NCI-H82 treated with DMSO at 0.1 percent for 48 hours (cell line): ENCODE data around the gene MAP2K3.

ENCODE experiments used
- DNase-seq: peaks from one replicate; lab custom pipeline; 2025; ENCODE audit not compliant: unreplicated experiment; lab: John Stamatoyannopoulos, UW

Gene MAP2K3

DNA sequence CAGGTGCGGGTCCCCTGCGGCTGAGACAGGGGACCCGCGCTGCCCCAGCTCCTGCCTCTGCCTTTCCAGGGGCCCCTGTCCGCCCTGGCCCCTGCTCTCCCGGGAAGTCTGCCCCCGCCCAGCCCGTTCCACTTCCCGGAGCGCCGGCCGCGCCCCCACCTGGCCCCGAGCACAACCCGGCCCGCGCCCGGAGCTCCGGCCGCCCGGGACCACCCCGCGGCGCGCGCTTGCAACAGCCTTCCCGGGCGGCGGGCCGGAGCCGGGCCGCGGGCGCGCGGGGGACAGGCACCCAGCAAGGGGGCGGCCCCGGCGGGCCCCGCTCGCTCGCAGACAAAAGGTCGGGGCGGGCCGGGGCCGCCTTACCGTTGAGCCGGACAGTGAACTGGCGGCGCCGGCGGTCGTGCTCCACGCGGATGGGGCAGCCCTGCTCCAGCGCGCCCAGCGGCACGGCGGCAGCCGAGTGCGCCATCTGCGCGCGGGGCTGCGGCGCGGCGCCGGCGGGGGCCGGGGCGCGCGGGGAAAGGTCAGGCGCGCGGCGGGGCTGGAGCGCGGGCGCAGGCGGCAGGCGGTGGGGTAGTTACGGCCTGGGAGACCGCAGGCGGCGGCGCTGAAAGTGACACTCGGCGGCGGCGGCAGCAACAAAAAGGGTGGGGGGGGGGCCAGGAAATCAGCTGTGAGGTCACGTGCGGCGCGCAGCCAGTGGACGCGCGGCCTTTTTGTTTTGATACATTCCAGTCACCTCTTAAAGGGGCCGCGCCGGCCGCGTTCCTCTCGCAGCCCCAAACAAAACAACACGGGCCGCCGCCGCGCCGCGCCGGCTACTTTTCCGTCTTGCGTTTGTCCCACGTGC lies 31.5 kb upstream of the MAP2K3 start, which contains the start of gene NATD1:
Gene NATD1, minus strand, starts transcription at position 615 of the 850 bp plus-strand sequence. Its CDS starts 146 bp downstream, at position 469.
- DNase-seq = peak; percentile 73

DNA sequence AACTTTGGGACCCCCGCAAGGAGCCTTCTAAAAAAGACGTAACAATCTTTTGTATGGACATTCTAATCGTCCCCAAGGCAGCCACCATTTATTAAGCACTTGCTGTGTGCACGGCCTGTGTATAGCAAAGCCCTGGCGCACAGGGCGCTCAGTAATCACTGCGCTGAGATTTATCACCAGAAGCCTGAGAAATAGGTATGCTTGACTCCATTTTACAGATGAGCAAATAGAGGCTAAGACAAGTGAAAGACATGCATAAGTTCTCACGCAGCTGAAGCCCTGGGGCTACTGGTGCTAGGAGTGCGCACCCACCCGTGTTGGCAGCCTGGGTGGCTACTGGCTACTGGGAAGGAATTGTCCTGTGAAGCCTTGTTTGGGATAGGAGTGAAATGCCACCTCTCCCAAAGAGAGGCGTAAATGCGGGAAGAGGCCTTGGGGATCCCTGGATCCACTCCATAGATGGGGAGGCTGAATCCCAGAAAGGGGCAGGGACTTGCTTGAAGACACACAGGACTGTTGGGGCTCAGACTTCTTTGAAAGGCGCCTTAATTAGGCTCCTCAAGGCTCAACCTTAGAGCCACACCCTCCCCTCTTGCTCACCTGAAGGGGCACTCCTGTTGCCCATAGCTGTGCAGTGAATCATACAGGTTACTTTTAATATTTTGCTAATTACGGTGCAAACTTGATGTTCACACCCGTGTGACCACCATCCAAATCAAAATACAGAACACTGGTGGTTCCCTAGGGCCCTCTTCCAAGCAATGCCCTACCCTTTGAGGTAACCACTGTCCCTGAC lies 30.7 kb upstream of the MAP2K3 start:
- no peak for DNase-seq

DNA sequence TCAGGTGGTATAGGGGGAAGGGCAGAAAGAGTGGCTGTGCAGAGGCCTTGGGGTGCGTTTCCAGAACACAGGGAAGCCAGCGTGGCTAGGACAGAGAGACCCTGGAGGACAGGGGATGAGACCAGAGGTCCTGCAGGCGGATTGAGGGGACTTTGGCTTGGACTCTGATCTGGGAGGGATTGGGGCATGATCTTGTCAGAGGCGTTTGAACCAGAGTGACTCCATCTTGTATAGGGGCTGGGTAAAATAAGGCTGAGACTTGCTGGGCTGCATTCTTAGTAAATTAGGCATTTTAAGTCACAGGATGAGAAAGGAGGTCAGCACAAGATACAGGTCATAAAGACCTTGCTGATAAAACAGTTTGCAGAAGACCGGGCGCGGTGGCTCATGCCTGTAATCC lies 25.9 kb upstream of the MAP2K3 start:
- no peak for DNase-seq

DNA sequence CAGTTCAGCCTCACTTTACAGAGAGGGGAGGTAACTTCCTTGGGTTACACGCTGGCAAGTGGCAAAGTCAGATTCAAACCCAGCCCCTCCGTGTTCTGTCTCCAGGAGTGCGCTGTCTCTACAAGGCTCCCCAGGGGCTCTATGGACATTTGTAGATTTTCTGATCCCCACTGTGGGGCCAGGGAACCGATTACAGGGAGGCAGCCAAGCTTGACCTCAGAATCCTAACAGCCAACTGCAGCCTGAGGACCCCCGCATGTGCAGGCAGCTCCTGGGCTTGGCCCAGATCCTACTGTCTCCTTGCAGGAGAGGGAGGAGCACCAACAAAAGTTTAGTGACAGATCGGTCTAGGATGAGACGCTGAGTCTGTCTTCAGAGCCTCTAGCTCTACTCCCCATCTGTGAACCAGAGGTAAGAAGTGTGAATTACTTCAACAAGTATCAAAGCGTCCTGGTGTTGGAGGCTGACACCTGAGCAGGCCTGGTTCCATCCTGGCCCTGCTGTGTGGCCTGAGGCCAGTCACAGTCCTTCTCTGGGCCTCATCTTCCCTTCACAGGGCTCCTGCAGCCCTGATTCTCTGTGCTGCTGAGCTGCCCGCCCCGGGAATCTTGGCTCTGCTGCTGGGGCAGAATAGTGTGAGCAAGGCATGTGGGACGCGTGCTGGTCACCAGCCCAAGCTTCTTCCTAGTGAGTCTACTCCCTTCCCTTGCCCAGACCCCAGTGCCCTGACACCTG lies 22.1 kb upstream of the MAP2K3 start:
- no peak for DNase-seq

DNA sequence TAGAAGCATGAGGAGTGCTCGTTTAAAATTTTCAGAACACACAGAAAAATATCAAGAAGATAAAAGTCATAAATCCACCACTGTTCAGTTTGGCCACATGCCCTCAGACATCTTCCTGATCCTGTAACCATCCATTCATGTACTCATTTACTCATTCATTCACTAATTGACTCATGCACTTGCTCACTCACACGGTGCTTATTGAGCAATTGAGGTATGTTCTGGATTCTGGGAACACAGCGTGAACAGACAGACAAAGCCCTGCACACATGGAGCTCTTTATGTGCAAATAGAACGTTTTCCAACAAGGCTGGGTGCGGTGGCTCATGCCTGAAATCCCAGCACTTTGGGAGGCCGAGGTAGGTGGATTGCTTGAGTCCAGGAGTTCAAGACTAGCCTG lies 21.1 kb upstream of the MAP2K3 start:
- DNase-seq = no peak

DNA sequence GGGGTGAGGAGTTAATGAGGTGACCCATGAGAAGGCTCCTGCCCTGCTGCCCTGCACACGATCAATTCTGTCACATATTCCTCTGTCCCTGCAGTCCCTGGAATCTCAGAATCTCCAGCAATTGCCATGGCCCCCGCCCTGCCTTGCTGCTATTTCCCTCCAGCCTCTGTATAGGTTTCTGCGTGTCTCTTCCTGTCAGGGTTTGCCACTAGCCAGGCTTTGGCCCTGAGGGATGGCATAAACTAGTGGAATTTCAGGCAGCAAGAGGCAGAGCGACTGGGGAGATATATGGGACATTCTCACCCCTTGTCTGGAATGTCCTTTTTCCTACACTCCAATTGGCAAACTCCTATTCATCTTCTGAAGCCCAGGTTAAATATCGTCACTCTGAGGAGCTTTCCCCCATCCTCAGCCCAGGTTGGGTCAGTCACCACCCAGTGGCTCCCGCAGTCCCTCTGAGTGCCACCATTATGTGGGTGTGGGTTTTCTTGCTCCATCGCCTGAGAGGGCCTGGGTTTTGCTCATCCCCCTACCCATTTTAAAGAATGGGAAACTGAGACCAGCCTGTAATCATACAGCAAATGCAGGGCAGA lies 15.8 kb upstream of the MAP2K3 start:
- no peak for DNase-seq

DNA sequence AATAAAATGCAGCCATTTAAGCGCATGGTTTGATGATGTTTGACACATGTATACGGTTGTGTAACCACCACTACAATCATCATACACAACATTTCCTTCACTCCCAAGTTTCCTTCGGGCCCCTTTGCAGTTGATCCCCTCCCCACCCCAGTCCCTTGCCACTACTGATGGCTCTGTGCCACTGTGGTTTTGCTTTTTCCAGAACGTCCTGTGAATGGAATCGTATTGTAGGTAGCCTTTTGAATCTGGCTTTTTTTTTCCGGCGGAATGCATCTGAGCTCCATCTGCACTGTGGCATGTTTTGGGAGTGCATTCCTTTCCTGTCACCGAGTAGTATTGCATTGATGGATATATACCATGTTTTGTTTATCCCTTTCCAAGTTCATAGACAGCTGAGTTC lies 15.1 kb upstream of the MAP2K3 start:
- no peak for DNase-seq

DNA sequence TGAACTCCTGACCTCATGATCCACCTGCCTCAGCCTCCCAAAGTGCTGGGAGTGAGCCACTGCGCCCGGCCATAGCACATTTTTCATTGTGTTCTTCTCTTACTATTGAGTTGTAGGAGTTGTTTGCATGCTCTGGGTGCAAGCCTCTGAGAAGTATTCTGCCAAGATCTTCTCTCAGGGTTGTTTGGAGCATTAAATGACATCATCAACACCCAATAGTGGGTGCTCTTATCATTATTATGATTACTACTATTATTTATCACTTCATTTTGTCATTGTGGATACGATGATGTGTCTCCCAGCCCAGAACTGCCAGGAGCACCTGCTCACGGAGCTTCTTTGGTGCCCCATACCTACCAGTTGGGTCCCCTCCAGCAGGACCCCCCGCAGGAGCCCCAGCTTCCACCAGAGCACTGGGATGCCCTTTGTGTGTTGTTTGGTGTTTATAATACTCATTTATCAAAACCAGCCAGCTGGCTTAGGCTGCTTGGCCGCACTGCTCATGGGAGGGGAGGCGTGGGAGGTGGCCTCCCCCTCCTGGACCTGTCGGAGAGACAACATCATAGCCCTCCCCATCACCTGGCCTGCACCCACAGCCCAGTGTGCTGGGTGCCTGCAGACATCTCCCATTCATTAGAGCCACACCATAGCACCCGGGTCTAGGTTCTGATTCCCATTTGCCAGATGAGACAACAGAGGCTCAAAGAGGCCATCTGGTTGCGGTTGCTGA lies 12.9 kb upstream of the MAP2K3 start:
- DNase-seq = no peak

DNA sequence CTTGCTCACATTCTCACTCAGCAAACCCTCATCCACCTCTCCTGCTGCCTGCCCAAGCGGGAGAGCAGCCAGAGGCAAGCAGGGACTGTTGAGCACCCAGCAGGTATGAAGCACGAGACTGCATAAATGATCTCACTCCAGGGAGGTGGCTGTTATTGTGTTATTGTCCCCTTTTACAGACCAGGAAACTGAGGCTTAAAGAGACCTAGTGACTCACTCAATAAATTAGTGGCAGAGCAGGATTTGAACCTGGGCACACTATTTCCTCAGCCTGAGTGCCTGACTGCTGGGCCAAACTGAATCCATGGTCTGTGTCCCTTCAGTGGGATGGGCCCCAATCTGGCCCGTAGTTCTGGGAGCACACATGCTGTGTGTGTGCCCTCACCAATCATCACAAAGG lies 12.3 kb upstream of the MAP2K3 start:
- no peak for DNase-seq

DNA sequence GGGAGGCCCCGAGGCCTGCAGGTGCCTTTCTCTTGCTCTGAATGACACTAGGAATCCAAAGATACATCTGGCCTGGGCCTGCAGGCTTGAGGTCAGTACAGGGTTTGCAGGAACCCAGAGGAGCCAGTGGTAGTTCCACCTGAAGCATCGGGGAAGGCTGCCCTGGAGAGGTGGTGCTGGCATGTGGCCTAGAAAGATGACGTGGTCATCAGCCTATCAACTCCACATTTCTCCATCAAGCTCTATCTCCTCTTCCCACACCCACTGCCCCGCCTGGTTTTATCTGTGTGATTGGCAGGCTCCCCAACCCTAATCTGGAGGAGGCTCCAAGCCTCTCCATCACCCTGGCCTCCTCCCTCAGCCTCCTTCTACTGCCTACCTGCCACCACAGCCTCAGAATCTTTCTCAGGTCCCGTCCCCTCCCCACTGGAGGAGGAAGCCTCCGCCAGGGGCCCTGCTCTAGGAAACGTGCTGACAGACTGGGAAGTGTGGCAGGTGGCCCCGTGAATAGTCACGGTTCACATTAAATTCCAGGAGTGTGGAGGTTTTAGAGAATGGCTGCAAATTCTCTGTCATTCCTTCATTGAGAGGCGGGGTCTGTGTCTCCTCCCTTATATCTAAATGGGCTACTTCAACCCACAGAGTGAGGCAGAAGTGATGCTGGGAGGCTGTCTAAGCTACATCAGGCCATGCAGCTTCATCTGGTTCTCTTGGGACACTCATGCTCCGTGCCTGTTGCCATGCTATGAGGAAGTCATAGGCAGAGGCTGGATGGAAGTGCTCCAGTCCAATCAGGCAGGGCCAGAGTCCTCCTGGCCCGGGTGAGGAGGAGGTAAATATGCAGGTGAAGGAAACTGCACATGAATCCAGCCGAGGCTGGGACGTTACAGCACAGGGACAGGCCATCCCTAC lies 11.4 kb upstream of the MAP2K3 start:
- DNase-seq = no peak

DNA sequence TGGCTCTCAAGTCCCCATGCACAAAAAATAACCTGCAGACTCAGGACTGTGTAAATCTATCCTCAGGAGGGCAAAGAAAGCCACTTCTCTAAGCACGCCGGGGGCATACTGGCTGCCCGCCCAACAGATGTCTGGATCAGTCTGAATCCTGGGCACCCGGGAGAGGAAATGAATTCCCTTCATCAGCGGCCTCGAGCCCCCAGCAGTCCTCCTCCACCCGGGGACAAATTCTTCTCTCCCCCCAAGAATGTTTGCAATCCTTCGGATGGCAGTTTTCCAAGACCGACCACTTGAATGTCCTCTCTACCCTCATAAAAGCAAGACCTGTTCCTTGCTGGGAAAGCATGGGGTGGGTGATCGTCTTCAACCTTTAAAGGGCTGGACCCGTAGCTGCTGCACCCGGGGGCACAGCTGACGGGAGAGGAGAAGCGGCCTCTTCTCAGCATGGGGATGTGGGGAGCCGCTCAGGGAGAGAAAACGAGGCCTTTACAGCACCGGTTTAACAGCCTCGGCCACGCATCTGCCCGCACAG lies 9.4 kb upstream of the MAP2K3 start:
- DNase-seq = no peak

DNA sequence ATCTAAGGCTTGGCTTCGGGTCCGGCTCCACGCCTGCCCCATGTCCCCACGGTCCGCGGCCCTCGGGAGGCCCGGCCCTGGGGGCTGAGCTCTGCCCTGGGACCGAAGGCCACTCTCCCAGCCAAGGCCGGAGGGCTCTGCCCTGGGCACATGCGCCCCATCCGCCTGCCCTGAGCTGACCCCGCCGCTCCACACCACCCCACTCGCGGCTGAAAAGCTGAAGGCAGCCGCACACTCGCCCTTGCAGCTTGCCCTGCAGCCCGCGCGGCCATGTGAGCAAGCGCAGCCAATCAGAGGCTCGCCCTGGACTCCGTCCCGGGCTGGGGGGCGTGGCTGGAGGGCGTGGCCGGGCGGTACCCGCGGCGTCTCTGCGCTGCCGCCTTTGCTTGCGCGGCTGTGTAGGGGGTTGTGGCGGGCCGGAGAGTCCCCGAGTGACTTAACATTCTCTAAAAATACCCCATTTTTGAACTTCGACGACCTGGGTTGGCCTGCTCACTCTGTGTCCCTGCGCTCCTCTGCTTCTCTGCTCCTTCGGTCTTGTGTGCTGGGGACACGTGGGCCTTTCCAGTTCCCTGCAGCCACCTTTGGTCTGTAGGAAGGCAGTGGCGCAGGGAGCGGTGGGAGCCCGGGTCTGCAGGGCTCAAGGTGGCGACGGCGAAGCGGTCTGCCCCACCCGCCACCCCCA lies 8.8 kb upstream of the MAP2K3 start:
- peak; percentile 79 for DNase-seq

DNA sequence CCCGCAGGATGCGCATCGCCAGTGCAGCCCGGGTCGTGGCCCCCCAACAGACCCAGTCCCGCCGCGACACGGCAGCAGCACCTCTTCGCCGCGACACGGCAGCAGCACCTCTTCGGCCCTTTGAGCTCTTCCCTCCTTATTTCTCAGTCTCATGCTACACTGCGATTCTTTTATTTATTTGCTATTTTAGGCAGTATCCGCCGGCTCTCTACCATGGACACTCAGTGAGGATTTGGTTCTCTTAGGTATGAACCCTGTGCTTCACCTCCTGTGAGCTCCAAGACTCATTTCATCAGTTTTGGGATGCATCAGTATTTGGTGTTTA lies 8.3 kb upstream of the MAP2K3 start:
- DNase-seq = no peak

DNA sequence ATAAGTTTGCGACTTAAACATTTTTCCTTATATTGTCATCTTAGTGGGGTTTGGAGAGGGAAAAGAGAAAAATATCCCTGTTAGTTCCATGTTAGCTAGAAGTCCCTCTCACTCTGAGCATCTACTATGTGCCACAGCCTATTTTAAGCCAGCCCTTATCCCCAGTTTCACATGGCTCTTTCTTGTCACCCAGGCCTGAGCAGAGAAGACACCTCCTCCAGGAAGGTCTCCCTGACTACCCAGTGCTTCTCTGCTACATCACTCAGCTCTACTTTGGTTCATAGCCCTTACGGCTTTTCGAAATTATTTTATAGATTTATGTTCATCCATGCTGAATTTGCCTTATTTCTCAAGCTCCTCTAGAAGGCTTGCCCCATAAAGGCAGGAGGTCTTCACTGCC lies 7.2 kb upstream of the MAP2K3 start:
- DNase-seq = no peak

DNA sequence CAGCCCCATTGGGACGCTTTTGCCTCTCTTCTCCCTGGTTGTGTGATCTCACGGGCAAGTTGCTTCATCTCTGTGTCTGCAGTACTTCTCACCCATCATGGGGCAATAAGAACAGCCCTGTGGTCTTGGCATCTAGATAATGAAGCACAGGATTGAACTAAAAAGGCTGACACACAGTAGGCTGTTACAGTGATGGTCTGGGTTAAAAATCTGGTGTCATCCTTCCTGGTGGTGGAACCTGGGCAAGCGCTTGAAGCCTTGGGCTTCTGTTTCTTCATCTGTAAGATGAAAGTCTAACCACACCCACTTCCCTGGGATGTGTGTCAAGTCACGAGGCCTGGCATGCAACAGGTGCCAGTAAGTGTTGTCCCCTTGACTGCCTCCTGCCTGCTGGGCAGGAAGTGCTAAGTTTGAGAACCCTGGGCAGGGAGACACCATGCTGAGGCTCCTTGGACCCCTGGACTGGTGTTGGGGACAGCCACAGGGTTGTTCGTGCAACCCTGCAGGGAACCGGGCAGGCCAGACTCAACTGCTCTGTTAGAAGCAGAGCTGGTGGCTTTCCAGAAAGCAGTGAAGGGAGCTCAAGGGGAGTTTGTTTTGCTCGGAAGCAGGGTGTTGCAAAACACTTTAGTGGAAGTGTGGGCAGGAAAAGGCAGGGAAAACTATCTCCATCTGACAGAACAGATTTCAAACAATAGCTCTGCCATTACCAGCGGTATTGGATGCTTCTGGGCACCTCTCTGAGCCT lies 5.9 kb upstream of the MAP2K3 start:
- no peak for DNase-seq

DNA sequence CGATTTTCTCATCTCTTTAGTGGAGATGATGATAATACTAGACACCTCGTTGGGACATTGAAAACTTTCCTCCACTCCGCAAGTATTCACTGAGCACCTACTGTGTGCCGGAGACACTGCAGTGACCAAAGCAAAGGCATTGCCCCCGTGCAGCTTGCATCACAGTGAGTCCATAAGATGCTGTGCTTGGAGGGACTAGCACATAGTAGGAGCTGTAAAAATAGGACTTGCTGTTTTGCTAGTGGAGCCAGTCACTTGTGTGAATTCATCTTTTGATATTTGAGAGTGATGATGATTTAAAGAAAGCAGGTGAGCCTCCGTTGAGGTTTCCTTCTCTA lies 5.3 kb upstream of the MAP2K3 start:
- DNase-seq = no peak

DNA sequence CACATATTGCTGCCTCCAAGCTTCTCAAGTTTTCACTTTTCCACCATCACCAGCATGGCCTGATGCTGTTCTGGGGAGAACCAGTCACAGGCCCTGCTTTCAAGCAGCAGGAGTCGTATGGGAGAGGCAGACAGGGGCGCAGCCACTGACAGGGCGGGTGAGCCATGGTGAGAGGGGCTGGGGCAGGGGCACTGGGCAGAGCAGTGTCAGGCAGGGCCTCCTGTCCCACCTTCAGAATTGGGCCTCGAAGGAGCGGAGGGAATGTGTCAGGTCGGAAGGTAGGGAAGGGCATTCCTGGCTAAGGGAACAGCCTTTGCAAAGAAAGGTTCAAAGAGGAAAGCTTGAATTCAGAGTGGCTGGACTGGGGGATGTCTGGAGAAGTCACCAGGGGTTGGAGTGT lies 4.9 kb upstream of the MAP2K3 start:
- DNase-seq = no peak

DNA sequence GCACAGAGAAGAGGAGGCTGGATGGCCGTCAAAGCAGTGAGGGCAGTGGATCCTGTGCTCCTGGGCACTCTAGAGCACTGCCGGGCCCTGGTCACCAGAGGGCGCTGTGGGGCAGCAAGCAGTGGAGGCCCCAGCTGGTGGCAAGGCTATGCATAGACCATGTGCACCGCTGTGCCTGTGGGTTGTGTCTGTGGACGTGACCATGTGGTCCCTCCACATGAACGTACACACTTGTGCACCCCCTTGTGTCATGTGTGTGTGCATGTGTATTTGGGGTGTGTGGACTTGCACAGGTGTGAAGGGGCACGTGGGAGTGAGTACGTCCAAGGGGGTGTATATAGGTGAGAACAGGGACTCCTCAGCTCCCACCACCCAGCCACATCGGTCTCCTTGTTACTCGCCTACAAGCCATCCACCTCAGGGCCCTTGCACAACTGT lies 4.4 kb upstream of the MAP2K3 start:
- DNase-seq = peak; percentile 62
